ENCODE measurements around the gene KCTD20.
"Not testable (repeated sequence)": the region's sequence is repeated elsewhere in the genome, so short reads cannot be mapped to it uniquely, and the experiment has no call there.

Gene KCTD20

DNA sequence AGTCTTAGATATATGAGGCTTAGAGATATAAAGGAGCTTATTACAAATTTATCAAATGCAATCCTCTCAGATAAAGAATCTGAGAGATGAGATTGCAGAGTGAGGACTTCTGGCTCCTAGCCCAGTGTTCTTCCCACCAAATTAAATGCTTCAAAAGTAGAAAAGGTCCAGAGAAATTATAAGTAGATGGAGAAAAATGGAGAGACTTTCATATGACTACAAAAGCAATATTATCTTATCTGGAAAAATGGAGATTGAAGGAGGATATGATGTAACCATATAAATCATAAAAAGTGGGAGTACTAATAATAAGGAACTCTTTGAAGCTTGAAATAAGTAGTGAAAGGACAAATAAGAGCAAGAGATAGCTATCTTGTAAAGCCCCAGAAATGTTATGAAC is 2.8 kb downstream of the KCTD20 start:
- no peak for DNase-seq

DNA sequence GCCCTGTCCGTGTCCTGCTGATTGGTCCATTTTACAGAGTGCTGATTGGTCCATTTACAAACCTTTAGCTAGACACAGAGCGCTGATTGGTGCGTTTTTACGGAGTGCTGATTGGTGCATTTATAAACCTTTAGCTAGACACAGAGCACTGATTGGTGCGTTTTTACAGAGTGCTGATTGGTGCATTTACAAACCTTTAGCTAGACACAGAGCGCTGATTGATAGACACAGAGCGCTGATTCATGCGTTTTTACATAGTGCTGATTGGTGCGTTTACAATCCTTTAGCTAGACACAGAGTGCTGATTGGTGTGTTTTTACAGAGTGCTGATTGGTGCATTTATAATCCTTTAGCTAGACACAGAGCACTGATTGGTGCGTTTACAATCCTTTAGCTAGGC is 6.4 kb downstream of the KCTD20 start:
- not testable (repeated sequence) for DNase-seq

DNA sequence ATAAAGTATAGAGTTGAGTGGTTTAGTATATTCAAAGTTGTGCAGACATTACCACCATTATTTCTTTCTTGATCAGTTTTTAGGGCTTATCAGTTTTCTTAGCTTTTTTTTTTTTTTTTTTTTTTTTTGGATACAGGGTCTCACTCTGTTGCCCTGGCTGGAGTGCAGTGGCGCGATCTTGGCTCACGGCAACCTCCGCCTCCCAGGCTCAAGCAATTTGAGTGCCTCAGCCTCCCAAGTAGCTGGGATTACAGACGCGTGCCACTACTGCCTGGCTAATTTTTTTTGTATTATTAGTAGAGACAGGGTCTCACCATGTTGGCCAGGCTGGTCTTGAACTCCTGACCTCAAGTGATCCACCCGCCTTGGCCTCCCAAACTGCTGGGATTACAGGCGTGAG is 10.1 kb downstream of the KCTD20 start:
- not testable (repeated sequence) for DNase-seq

DNA sequence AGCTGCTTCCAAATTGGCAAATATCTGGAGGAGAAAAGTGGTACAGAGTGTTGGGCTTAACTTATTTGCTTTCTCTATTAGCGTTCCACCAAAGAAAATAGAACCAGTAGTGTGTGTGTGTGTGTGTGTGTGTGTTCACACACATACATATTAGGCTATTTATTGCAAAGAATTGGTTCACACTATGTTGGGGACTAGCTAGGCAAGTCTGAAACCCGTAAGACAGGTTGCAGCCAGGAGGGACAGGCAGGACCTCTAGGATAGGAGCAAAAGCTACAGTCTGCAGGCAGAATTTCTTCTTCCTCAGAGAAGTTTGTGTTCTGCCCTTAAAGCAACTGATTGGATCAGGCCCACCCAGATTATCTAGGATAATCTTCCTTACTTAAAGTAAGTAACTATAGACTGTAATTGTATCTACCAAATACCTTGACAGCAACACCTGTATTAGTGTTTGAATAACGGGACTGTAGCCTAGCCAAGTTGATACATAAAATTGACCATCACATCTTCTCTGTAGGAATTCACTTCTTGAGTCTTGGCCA is 12.8 kb downstream of the KCTD20 start:
- DNase-seq, result no peak

- no peak for DNase-seq
Measured at GRCh38 chr6:36459501-36459900, 16.7 kb downstream of the KCTD20 start.

DNA sequence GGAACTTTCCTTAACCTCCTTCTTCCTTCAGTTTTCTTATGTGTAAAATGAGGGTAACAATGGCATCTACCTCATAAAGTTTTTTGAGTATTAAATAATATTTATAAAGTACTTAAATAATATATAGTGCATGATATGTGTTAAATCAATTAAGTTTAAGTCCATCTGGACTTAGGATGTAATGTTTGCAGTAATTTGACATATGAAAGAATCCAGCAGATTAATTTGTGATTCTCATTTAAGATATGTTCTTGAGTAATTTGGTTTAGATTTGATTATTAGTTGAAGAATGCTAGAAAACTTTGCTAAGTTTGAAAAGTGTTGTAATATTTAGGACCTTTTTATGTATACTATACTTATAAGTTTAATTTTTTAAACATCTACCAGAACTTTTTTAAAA is 18.1 kb downstream of the KCTD20 start:
- DNase-seq, result no peak

DNA sequence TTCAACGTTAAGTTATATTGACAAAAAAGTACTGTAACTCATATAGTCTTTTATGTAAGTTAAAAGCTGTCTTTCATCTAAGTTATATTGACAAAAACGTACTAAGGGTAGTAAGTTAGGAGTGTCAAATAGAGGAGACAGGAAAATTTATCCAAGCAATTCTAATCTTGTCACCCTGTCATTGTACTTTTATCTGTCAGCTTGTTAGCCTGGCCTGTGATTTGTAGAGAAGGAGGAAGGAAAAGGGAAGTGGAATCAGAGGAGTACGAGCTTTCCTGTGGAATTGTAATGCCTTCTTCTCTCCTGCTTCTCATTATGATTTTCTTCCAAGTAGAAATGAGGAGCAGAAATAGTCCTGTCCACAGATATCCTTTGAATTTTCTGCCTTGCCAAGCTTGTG is 18.8 kb downstream of the KCTD20 start:
- DNase-seq, result no peak

- DNase-seq, result no peak
Measured at GRCh38 chr6:36463676-36464075, 20.9 kb downstream of the KCTD20 start.

DNA sequence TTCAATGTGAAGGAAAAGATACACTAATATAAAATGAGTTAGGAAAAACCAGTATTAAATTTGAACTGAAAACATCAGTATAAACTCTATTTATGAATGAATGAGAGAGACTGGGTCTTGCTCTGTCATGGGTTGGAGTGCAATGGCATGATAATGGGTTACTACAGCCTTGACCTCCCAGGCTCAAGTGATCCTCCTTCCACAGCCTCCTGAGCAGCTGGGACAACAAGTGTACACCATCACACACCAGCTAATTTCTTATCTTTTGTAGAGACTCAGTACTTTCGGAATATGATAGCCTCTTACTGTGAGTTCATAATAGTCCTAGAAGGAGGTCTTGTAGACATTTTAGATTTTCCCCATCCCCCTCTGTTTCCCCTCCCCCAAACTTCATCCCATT is 21.4 kb downstream of the KCTD20 start:
- no peak for DNase-seq

DNA sequence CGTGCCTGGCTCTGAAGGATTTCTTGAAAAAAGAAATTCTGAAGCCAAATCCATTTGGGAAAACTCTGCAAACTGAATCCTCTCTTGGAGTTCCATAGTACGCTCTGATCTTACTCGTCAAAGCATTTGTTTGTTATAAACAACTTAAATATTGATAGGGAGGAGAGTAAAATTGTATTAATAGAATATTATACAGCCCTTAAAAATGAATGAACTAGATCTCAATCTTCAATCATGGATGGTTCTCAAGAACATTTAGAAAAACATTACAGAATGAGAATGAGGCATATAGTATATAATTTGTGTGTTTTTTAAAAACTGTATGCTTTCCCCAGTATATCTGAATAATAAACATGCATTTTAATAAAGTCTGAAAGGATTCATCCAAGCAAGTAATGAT is 24.8 kb downstream of the KCTD20 start:
- DNase-seq, result no peak

DNA sequence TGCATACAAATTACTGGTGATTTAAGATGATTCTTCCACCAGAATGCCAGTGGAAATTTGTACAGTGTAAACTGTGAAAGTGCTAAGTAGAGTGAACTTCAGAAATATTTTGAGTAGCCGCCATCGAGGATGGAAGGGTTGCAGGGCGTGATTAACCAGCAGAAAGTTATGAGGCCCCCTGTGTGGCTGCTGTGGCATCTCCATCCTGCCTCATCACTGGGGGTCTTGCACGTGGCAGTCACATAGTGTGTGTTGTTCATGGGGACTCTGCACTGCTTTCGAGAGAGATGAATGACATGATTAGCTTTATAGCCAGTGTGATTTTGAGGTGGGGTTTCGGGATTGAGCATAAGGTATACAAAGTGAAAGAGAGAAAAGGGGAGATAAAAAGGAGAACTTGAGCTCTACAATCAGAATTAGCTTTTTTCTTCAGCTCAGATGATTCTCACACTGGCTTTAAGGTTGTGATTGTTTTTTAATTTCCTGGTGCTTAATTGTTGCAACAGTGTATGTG is 26.4 kb downstream of the KCTD20 start:
- DNase-seq, result no peak

DNA sequence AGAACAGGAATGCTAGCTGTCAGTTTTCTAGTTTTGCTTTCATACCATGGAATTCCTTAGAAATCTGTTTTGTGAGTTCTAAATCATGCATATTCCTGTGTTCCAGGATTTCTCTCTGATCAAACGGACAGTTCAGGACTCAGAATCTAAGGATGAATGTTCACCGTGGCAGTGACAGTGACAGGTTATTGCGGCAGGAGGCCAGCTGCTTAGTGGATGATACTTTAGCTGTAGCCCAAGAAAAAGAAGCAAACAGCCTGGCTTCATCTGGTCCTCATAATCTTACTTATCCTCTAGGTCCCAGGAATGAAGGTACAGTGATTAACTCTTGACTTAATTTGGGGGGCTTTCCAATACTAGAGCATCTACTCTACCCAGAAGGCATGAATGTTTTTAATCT is 27.1 kb downstream of the KCTD20 start:
- DNase-seq, result no peak

DNA sequence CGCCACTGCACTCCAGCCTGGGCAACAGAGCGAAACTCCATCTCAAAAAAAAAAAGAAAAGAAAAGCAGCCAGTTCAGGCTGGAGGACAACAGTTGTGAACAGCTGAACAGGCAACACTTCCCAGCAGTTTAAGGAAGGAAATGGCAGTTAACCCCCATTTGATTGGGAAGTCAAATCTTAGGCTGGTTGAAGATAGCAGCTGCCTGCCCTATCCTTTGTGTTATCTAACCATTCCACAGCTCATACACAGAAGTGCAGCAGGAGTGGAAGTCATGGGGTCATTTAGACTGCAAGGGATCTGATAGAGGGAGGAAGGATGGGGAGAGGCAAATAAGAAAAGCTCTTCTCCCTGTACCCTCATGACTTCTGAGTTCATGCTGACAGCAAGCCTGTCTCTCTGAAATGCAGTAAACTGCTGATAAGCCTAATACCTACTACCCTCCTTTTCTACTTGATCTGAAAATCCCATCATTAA is 35.3 kb downstream of the KCTD20 start:
- no peak for DNase-seq

- no peak for DNase-seq
Measured at GRCh38 chr6:36479256-36479655, 36.5 kb downstream of the KCTD20 start.

DNA sequence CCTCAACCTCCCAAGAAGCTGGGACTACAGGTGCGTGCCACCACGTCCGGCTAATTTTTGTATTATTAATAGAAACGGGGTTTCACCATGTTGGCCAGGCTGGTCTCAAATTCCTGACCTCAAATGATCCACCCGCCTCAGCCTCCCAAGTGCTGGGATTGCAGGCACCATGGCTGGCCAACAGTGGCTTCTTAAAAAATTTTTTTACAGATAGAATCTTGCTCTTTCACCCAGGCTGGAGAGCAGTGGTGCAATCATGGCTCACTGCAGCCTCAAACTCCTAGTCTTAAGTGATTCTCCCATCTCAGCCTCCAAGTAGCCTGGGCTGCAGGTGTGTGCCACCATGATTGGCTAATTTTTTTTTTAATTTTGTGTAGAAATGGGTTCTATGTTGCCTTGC is 40.5 kb downstream of the KCTD20 start:
- not testable (repeated sequence) for DNase-seq

GRCh38 chr6:36484736-36485135 is 41.9 kb downstream of the KCTD20 start:
- no peak for DNase-seq

GRCh38 chr6:36487698-36488097 is 44.9 kb downstream of the KCTD20 start:
- DNase-seq, result no peak

- DNase-seq, result no peak
Measured at GRCh38 chr6:36488221-36488620, 45.4 kb downstream of the KCTD20 start.

- DNase-seq, result no peak
Measured at GRCh38 chr6:36489426-36489825, 46.6 kb downstream of the KCTD20 start.

GRCh38 chr6:36491378-36491965 is 48.7 kb downstream of the KCTD20 start:
- DNase-seq, result no peak

- no peak for DNase-seq
Measured at GRCh38 chr6:36492092-36492491, 49.3 kb downstream of the KCTD20 start.

- no peak for DNase-seq
Measured at GRCh38 chr6:36492621-36493020, 49.8 kb downstream of the KCTD20 start.

DNA sequence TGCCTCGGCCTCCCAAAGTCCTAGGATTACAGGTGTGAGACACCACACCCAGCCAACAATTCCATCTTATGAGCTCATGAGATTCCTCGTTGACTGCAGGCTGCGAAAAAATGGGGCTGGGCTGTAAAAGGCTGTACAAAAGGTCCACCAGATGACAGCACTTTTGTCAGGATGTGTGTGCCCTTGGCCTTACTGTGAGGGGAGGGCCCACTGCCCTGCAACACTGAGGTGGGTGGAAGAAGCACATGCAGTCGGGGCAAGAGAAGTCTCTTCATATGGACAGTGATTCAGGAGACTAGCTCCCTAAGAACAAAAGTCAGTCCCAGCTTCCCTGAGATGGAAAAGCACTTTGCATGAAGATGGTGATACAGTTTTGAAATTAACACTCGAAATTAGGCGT is 50.5 kb downstream of the KCTD20 start:
- no peak for DNase-seq

DNA sequence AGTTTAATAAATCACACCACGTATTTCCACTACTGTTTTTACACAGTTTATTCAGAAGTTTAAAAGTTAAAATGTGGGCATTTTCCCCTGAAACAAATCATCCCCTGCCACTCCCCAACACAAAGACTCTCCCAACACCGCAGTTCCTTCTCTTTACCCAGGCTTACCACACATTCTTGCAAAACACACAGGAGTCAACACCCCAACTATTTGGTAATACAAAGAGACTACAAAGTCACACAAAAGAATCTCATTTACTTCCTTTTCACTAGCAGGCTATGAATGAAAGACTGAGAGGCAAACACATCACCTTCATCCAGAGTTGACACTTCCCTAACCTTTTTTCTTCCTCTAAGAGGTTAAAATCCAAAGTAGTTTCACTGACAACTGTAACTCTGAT is 51.1 kb downstream of the KCTD20 start:
- DNase-seq, result no peak

DNA sequence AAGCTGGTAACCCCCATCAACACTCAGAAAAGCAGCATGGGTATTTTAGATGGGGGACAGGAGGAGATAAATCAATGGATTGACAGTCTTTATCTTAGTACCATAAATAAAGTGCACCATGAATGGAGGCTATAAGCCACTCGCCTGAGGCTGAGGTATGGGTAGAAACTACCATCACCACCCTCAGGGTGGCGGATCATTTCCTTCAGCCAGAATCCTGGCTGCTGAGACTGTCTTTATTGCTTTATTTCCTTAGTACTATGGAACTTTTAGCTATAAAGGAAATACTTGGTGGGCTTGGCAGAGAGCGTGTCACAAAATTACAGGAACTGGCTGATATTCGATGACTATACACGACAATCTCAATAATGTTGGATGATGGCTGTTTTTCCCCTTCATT is 52.3 kb downstream of the KCTD20 start:
- DNase-seq, result no peak
